ENCODE measurements around the gene TMEM120B.

DNA sequence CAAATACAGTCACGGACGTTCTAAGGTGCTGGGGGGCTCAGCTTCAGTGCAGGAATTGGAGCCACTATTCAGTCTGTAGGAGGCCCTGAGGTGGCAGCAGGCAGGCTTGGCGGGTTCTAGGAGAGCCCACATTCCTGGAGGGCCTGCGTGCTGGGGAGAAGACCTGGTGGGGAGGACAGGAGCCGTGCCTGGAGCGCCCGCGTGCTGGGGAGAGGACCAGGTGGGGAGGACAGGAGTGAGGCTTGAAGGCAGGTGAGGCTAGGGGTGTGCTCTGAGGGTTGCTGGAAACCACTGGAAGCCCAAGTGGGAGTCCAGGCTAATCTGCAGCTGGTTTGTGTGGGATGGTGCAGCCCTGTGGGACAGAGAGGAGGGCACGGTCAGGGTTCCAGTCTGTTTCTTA, 57.8 kb downstream of the TMEM120B start:
- TF ChIP-seq, protein P1, sequence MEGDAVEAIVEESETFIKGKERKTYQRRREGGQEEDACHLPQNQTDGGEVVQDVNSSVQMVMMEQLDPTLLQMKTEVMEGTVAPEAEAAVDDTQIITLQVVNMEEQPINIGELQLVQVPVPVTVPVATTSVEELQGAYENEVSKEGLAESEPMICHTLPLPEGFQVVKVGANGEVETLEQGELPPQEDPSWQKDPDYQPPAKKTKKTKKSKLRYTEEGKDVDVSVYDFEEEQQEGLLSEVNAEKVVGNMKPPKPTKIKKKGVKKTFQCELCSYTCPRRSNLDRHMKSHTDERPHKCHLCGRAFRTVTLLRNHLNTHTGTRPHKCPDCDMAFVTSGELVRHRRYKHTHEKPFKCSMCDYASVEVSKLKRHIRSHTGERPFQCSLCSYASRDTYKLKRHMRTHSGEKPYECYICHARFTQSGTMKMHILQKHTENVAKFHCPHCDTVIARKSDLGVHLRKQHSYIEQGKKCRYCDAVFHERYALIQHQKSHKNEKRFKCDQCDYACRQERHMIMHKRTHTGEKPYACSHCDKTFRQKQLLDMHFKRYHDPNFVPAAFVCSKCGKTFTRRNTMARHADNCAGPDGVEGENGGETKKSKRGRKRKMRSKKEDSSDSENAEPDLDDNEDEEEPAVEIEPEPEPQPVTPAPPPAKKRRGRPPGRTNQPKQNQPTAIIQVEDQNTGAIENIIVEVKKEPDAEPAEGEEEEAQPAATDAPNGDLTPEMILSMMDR (IDR thresholded peaks at IDR 0.05), result no peak
- TF ChIP-seq EP300 (IDR thresholded peaks at IDR 0.05) (no peak), POLR2A (IDR thresholded peaks at IDR 0.05) (no peak)

All from upper lobe of left lung (tissue), 4 donors.